Psoas muscle (tissue), 8 donors: ENCODE measurements around the gene UBN1. TPM values are rescaled to one million over a fixed set of nuclear protein-coding genes. Genes with fewer than 3 reads are reported as not detected.

Source experiments
- ATAC-seq, 4 donors: fragments of 200-7000 bp; cut with Tn5 transposase; one replicate each; pipeline ENCODE4 v1.9.1; 2020; ENCODE audit warnings: moderate library complexity in 3 of 4, mild to moderate bottlenecking in 2 of 4
- DNase-seq, 2 donors: peaks; one replicate each; pipeline ENCODE4 v3.0.0-alpha.2; 2020
- H3K27ac ChIP-seq: fragments of 200-600 bp; one replicate; pipeline ENCODE4 v1.8.0; 2022
- H3K27me3 ChIP-seq, 3 donors: fragments of 200-600 bp in 1 of 3; one replicate each; pipeline versions ENCODE4 v1.6.1 to v1.8.0; 2013 to 2022; ENCODE audit warnings: low read length in 2 of 3, mild to moderate bottlenecking in 2 of 3, moderate library complexity in 1 of 3; ENCODE audit not compliant: insufficient read depth in 3 of 3
- H3K36me3 ChIP-seq, 2 donors: fragments of 200-600 bp in 1 of 2; one replicate each; pipeline versions ENCODE4 v1.6.1 to v1.8.0; 2013 to 2022; ENCODE audit warnings: low read depth in 1 of 2, mild to moderate bottlenecking in 1 of 2, moderate library complexity in 1 of 2; ENCODE audit not compliant: insufficient read depth in 1 of 2
- H3K4me1 ChIP-seq: fragments of 200-600 bp; one replicate; pipeline ENCODE4 v1.8.0; 2022
- H3K4me3 ChIP-seq: fragments of 200-600 bp; one replicate; pipeline ENCODE4 v1.8.0; 2022; ENCODE audit warnings: mild to moderate bottlenecking
- H3K9me3 ChIP-seq: fragments of 200-600 bp; one replicate; pipeline ENCODE4 v1.8.0; 2022
- CTCF ChIP-seq: fragments of 200-600 bp; IDR thresholded peaks from one replicate; pipeline ENCODE4 v1.8.0; 2022; ENCODE audit warnings: antibody characterized with exemption
- WGBS, 3 donors: extraction: QIAGEN DNeasy Blood & Tissue Kit; methylation state at CpG; one replicate each; pipeline versions ENCODE4 v1.1.6 to v1.1.7; 2013; 5-methylcytosine and 5-hydroxymethylcytosine counted together
- intact Hi-C, 2 donors: fragments of 100-400 bp; cut with DNase I; formaldehyde crosslinking; loops; one replicate each; pipeline versions ENCODE4 v1.11.0 to v1.14.2; 2022
- polyA plus RNA-seq, 3 donors: library from polyadenylated mRNA; stranded (reverse); fragments of 200-250 nt; gene quantifications; one replicate each; pipeline ENCODE4 v1.2.3, GENCODE V29; 2013
- total RNA-seq, 4 donors: library from RNA; stranded (reverse); fragmentation: NEBNext Ultra II Directional in 2 of 4; extraction: Animal tissue kit (Norgen Biotek cat#: 25700) in 2 of 4; gene quantifications; one replicate each; pipeline versions ENCODE4 v1.2.1 to v1.2.4, GENCODE V29; 2021 to 2023
- donor health status: healthy with polysubstance abuse.
- donor health status: DM: no; HTN: no; CAD: no; lungs with moderate emphysema.
- donor health status: Bipolar disorder and iron deficiency.
- donor health status: healthy.
- donor health status: DM: yes; HTN: yes; CAD: no.
- donor health status: DM: no; HTN: no; CAD: no.
- donor health status: DM: no; HTN: no; CAD: no.
- donor health status: DM: yes; HTN: yes; CAD: no.

UBN1 gene
- total and polyA plus RNA-seq, 7 donors = 9.1 to 33.3 (median 25.7) TPM

- peak overlapping the region; percentile 75 for H3K4me3 ChIP-seq
- peaks cover 12% of the 10 kb centered on the region for H3K4me1 ChIP-seq
- DNase-seq = no peak
- H3K27me3 ChIP-seq = no peaks in the 10 kb centered on the region
- intact Hi-C loops = loop anchor here in 1 of 2 donors (5.0 kb wide), 1 partner anchor 36 kb away; the partner anchor contains the start of gene ZNF500
- peaks cover 2 to 57% of the 10 kb centered on the region in 2 donors for H3K36me3 ChIP-seq
- ATAC-seq = no peak
- no peaks in the 10 kb centered on the region for H3K9me3 ChIP-seq
- 60 to 74% (median 65%) methylated on average over 8 of the region's 8 CpGs for WGBS, 3 donors
- H3K27ac ChIP-seq = peak overlapping the region; percentile 59
- TF ChIP-seq CTCF = no peak
Observed at GRCh38 chr16:4803401-4803844, 43.9 kb upstream of the UBN1 start.

GRCh38 chr16:4803898-4804762, 43.2 kb upstream of the UBN1 start:
- intact Hi-C loops = loop anchor here in 1 of 2 donors (5.0 kb wide), 1 partner anchor 37 kb away; the partner anchor contains the start of gene ZNF500

GRCh38 chr16:4805231-4805630, 42.0 kb upstream of the UBN1 start:
- Histone ChIP-seq H3K9me3 (no peaks in the 10 kb centered on the region), H3K4me3 (no peak overlapping the region), H3K36me3 (peaks cover 2 to 62% of the 10 kb centered on the region in 2 donors), H3K4me1 (peaks cover 12% of the 10 kb centered on the region), H3K27me3 (no peaks in the 10 kb centered on the region), H3K27ac (no peak overlapping the region)
- intact Hi-C loops = no loop called here
- WGBS, 3 donors = 65 to 80% (median 76%) methylated on average over 11 of the region's 11 CpGs
- DNase-seq (no peak), ATAC-seq (no peak)
- no peak for TF ChIP-seq CTCF

More at GRCh38 chr16:4803898-4804762, 43.2 kb upstream of the UBN1 start:
- DNase-seq (no peak), ATAC-seq (no peak)
- no peak for TF ChIP-seq CTCF
- 81% methylated on average over 25 to 26 of the region's 26 CpGs for WGBS, 3 donors
- H3K27me3 ChIP-seq = no peaks in the 10 kb centered on the region
- H3K36me3 ChIP-seq = peaks cover 2 to 57% of the 10 kb centered on the region in 2 donors
- H3K9me3 ChIP-seq = no peaks in the 10 kb centered on the region
- no peak overlapping the region for H3K4me3 ChIP-seq
- peaks cover 12% of the 10 kb centered on the region for H3K4me1 ChIP-seq
- no peak overlapping the region for H3K27ac ChIP-seq

GRCh38 chr16:4806280-4806679, 41.0 kb upstream of the UBN1 start:
- no peak for TF ChIP-seq CTCF
- Histone ChIP-seq H3K27ac (no peak overlapping the region), H3K36me3 (peaks cover 2 to 72% of the 10 kb centered on the region in 2 donors), H3K4me3 (no peak overlapping the region), H3K27me3 (no peaks in the 10 kb centered on the region), H3K4me1 (peaks cover 5% of the 10 kb centered on the region), H3K9me3 (no peaks in the 10 kb centered on the region)
- 90 to 91% (median 90%) methylated on average over 6 of the region's 6 CpGs for WGBS, 3 donors
- intact Hi-C loops = no loop called here
- ATAC-seq (no peak), DNase-seq (no peak)
